AG10803 (cell line): ENCODE results near the gene ITK.
A peak's percentile ranks its signal among the peaks of the same experiment; 100 is the strongest.

ENCODE experiments used
- DNase-seq: peaks from one replicate; pipeline ENCODE4 v3.0.0; 2010; ENCODE audit warnings: low read depth
- H3K4me3 ChIP-seq: 2 replicates; pipeline ENCODE4 v1.5.1; 2011; ENCODE audit warnings: mild to moderate bottlenecking, low read length, control low read depth
- CTCF ChIP-seq: conservative IDR thresholded peaks from 2 replicates; pipeline ENCODE4 v1.5.1; 2011; ENCODE audit warnings: mild to moderate bottlenecking, low read length, control low read depth, inconsistent platforms

Gene ITK

GRCh38 chr5:157248821-157249470 is 68.3 kb downstream of the ITK start:
- H3K4me3 ChIP-seq = no peak overlapping the region
- TF ChIP-seq CTCF = no peak
- no peak for DNase-seq

DNA sequence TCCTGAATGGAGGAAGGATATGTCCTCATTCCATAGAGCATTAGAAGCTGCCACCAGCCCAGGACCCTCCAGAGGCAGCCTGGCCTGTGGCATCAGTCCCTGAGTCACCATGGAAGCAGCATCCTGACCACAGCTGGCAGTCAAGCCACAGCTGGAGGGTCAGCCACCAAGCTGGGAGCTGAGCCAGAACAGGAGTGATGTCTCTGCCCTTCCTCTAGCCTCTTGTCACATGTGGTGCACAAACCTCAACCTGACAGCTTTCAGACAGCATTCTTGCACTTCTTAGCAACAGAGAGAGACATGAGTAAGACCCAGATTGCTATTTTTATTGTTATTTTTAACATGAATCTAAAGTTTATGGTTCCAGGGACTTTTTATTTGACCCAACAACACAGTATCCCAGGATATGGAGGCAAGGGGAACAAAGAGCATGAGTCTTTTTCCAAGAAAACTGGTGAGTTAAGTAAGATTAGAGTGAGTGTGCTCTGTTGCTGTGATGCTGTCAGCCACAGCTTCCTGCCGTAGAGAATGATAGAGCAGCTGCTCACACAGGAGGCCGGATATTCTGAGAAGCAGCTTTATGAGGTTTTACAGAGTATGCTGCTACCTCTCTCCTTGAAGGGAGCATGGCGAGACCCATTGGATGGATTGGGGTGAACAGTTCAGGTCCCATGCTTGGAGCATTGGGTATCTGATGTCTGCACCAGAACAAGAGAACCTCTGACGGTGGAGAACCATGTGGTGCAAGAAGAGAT is 72.2 kb downstream of the ITK start:
- TF ChIP-seq CTCF = no peak
- DNase-seq = peak; percentile 46
- no peak overlapping the region for H3K4me3 ChIP-seq

GRCh38 chr5:157253547-157253946 is 72.9 kb downstream of the ITK start:
- peak; percentile 60 for DNase-seq
- H3K4me3 ChIP-seq = no peak overlapping the region
- peak; percentile 97 for TF ChIP-seq CTCF

GRCh38 chr5:157258450-157258849 is 77.8 kb downstream of the ITK start:
- TF ChIP-seq CTCF = no peak
- H3K4me3 ChIP-seq = no peak overlapping the region
- DNase-seq = no peak

DNA sequence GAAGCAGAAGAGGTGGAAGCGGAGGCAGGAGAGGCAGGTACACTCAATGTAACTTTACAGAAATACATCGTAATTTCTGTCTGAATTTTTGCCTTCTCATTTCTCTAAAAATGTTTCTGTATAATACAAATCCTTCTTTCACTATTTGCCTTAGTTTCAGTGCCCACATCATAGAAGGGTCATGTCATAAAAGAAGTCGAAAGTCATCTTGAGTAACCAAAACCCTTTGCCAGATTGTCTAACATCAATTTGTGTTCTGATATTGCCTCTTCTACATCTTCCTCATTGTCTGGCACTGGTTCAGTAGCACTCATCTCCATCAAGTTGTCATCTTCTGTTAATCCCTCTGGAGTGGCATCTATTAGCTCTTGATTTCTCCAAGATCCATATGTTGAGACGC is 79.1 kb downstream of the ITK start:
- H3K4me3 ChIP-seq = no peak overlapping the region
- TF ChIP-seq CTCF = no peak
- no peak for DNase-seq

- DNase-seq = no peak
- TF ChIP-seq CTCF = no peak
- no peak overlapping the region for H3K4me3 ChIP-seq
Observed at GRCh38 chr5:157263496-157264090, 83.0 kb downstream of the ITK start.
